B cell (primary cell): Measurements from ENCODE around the gene ZCCHC7. TPM values are rescaled to one million over a fixed set of nuclear protein-coding genes. Genes with fewer than 3 reads are reported as not detected.

ENCODE experiments used
- ATAC-seq: fragments of 200-7000 bp; cut with Tn5 transposase; one replicate; pipeline ENCODE4 v1.10.0; 2021; ENCODE audit warnings: low read depth, mild to moderate bottlenecking, moderate number of reproducible peaks, moderate library complexity
- CTCF ChIA-PET: fragments of 350-600 bp; sonication (Branson Sonifier 250); formaldehyde crosslinking; loops from one replicate; lab custom pipeline; 2021; ENCODE audit warnings: antibody characterized with exemption, inconsistent platforms; lab: Charles Lee
- POLR2A ChIA-PET: fragments of 350-600 bp; sonication (Branson Sonifier 250); formaldehyde crosslinking; loops from one replicate; lab custom pipeline; 2021; ENCODE audit warnings: antibody characterized with exemption; lab: Charles Lee
- DNase-seq: peaks from one replicate; pipeline ENCODE4 v3.0.0; 2013
- H2AFZ ChIP-seq: 2 replicates; pipeline ENCODE4 v1.6.1; 2012; ENCODE audit warnings: mild to moderate bottlenecking, low read depth, low read length; ENCODE audit not compliant: insufficient read depth, poor library complexity, severe bottlenecking
- H3K27ac ChIP-seq, 2 donors: 1 replicate in 1 of 2; 2 replicates in 1 of 2; pipeline ENCODE4 v1.5.1; 2012 to 2013; ENCODE audit warnings: low read length in 2 of 2, mild to moderate bottlenecking in 2 of 2, moderate library complexity in 1 of 2
- H3K27me3 ChIP-seq, 4 experiments: fragments of 200-600 bp in 1 of 4; sonication (generic) in 1 of 4; replicated peaks in 1 of 4; 1 replicate in 2 of 4; 2 replicates in 2 of 4; pipeline versions ENCODE4 v1.6.1 to v1.7.0; 2013 to 2016; ENCODE audit warnings: low read length in 3 of 4, mild to moderate bottlenecking in 2 of 4, mixed read lengths in 1 of 4, moderate library complexity in 1 of 4; ENCODE audit not compliant: insufficient read depth in 4 of 4, control insufficient read depth in 3 of 4; ENCODE audit errors: control extremely low read depth in 1 of 4
- H3K36me3 ChIP-seq, 2 experiments: replicated peaks in 1 of 2; 1 replicate in 1 of 2; 2 replicates in 1 of 2; pipeline versions ENCODE4 v1.6.1 to v1.7.1; 2013; ENCODE audit warnings: low read length in 1 of 2; ENCODE audit not compliant: insufficient read depth in 2 of 2, control insufficient read depth in 1 of 2; ENCODE audit errors: control extremely low read depth in 1 of 2, extremely low read depth in 1 of 2
- H3K4me1 ChIP-seq, 2 donors: fragments of 200-600 bp in 1 of 2; sonication (generic) in 1 of 2; 1 replicate in 1 of 2; 2 replicates in 1 of 2; pipeline versions ENCODE4 v1.5.1 to v1.6.1; 2013 to 2017; ENCODE audit warnings: low read length in 2 of 2; ENCODE audit not compliant: control insufficient read depth in 2 of 2, insufficient read depth in 2 of 2
- H3K4me2 ChIP-seq: replicated peaks from 2 replicates; pipeline ENCODE3; 2012; ENCODE audit warnings: mild to moderate bottlenecking, low read depth, low read length; ENCODE audit not compliant: poor library complexity, severe bottlenecking
- H3K4me3 ChIP-seq, 5 experiments: fragments of 200-600 bp in 1 of 5; sonication (generic) in 1 of 5; 1 replicate in 3 of 5; 2 replicates in 2 of 5; pipeline versions ENCODE4 v1.5.1 to v1.7.0; 2011 to 2016; ENCODE audit warnings: low read length in 4 of 5, mild to moderate bottlenecking in 4 of 5, low read depth in 2 of 5, control low read depth in 1 of 5, moderate library complexity in 1 of 5; ENCODE audit not compliant: insufficient read depth in 1 of 5; ENCODE audit errors: control extremely low read depth in 1 of 5, extremely low read depth in 1 of 5
- H3K79me2 ChIP-seq: fragments of 200-600 bp; sonication (generic); one replicate; pipeline ENCODE4 v1.6.0; 2016; ENCODE audit warnings: low read length; ENCODE audit not compliant: control insufficient read depth, insufficient read depth
- H3K9ac ChIP-seq: fragments of 200-600 bp; sonication (generic); 2 replicates; pipeline ENCODE4 v1.6.1; 2017; ENCODE audit warnings: mild to moderate bottlenecking, low read length, moderate library complexity
- H3K9me3 ChIP-seq, 3 donors: one replicate each; pipeline versions ENCODE4 v1.6.1 to v1.7.1; 2013; ENCODE audit warnings: low read length in 2 of 3; ENCODE audit not compliant: control insufficient read depth in 2 of 3, insufficient read depth in 1 of 3; ENCODE audit errors: control extremely low read depth in 1 of 3
- H4K20me1 ChIP-seq: 2 replicates; pipeline ENCODE4 v1.6.0; 2012; ENCODE audit warnings: mild to moderate bottlenecking, low read length; ENCODE audit not compliant: insufficient read depth, control insufficient read depth, poor library complexity, severe bottlenecking
- H3K27ac Mint-ChIP-seq: one replicate; pipeline ENCODE4 v1.8.0; 2021; ENCODE audit warnings: mixed read lengths
- H3K27me3 Mint-ChIP-seq: one replicate; pipeline ENCODE4 v1.8.0; 2021; ENCODE audit warnings: mixed read lengths
- H3K4me1 Mint-ChIP-seq: one replicate; pipeline ENCODE4 v1.8.0; 2021; ENCODE audit warnings: mixed read lengths
- H3K4me3 Mint-ChIP-seq: one replicate; pipeline ENCODE4 v1.8.0; 2021; ENCODE audit warnings: mixed read lengths
- H3K9me3 Mint-ChIP-seq: one replicate; pipeline ENCODE4 v1.8.0; 2022; ENCODE audit warnings: mixed read lengths; ENCODE audit not compliant: insufficient read depth
- EZH2 ChIP-seq: IDR thresholded peaks from 2 replicates; pipeline ENCODE4 v1.6.1; 2012; ENCODE audit warnings: borderline replicate concordance, low read depth, mild to moderate bottlenecking, moderate library complexity, low read length; ENCODE audit not compliant: insufficient read depth, poor library complexity, severe bottlenecking
- WGBS: methylation state at CpG from one replicate; pipeline ENCODE4 v1.1.5; 2013; ENCODE audit warnings: missing lambda C conversion rate; ENCODE audit not compliant: insufficient coverage; 5-methylcytosine and 5-hydroxymethylcytosine counted together
- intact Hi-C: fragments of 100-400 bp; cut with micrococcal nuclease; formaldehyde crosslinking; loops from one replicate; pipeline ENCODE4 v1.10.0; 2022
- polyA plus RNA-seq: library from polyadenylated mRNA; depleted of rRNA; stranded (reverse); fragments of >200 nt; gene quantifications from 2 replicates; pipeline ENCODE4 v1.2.3, GENCODE V29; 2012
- total RNA-seq, 2 donors: library from RNA; stranded (reverse); fragments of 120-200 nt in 1 of 2; gene quantifications; 1 replicate in 1 of 2; 2 replicates in 1 of 2; pipeline versions ENCODE4 v1.2.3 to v1.2.4, GENCODE V29; 2013 to 2022
- TF ChIP-seq, protein P1 (sequence below): fragments of 200-600 bp; IDR thresholded peaks from one replicate; pipeline ENCODE4 v1.8.0; 2022; ENCODE audit warnings: antibody characterized with exemption, mild to moderate bottlenecking

ZCCHC7 gene
- total and polyA plus RNA-seq, 2 donors (not counting 1 experiment from before 2014, with no cell fraction given) = 56.3 to 83.5 TPM

DNA sequence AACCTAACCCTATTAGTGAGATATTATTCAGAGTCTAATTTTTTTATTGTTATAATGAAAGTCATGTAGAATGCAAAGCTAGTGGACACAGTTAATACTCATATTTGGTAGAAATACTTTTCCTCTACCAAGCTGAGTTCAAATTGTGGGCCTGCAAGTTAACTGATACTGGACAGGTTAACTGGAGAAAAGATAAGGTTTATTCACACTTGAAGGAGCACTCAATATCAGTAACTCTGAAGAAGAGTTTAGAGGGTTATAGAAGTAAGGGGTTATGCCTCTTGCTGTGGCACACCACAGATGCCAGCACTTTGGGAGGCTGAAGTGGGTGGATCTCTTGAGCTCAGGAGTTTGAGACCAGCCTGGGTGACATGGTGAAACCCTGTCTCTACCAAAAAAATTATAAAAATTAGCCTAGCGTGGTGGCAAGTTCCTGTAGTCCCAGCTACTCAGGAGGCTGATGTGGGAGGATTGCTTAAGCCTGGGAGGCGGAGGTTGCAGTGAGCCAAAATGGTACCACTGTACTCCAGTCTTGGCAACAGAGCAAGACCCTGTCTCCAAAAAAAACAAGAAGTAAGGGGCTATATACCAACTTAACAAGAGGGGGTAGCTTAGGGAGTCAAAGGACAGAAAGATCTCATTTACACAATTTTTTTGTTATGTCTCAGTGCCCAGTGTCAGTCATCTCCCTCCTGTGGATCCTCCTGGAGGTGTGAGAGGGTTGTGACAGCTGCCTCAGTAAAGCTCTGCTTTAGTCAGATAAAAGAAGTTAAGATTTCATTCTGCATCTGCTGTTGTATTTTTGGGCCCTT lies 180.9 kb downstream of the ZCCHC7 start:
- no peaks in the 10 kb centered on the region for H4K20me1 ChIP-seq
- H3K27me3 ChIP-seq = no peaks in the 10 kb centered on the region
- H3K36me3 ChIP-seq = peaks cover 0 to 23% of the 10 kb centered on the region in 2 experiments
- peaks cover 0 to 9% (median 0%) of the 10 kb centered on the region in 3 donors for H3K9me3 ChIP-seq
- peaks cover 84 to 90% of the 10 kb centered on the region in 2 donors for H3K4me1 ChIP-seq
- no peak for DNase-seq
- POLR2A ChIA-PET = interaction anchor here (0.6 kb wide), 1 partner anchor 18 kb away, joined by 3 read pairs; no protein-coding TSS in a partner anchor
- peak overlapping the region; percentile 82 for H3K4me3 Mint-ChIP-seq
- no peaks in the 10 kb centered on the region for H3K9me3 Mint-ChIP-seq
- intact Hi-C loops = loop anchor here (5.0 kb wide), 1 partner anchor 154 kb away; no protein-coding TSS in a partner anchor
- H2AFZ ChIP-seq = no peak overlapping the region
- H3K9ac ChIP-seq = peak overlapping the region; percentile 30
- H3K27ac ChIP-seq = peak overlapping the region; percentile 79 to 88
- peak overlapping the region in 1 of 5 experiments; percentile 42 for H3K4me3 ChIP-seq
- H3K79me2 ChIP-seq = peaks cover 86% of the 10 kb centered on the region
- CTCF ChIA-PET = interaction anchor here (0.7 to 7.1 kb wide), 21 partner anchors 7 to 431 kb away, joined by 3 to 37 read pairs (median 5); partner anchors contain the start of genes PAX5 and ZCCHC7
- peak overlapping the region; percentile 69 for H3K4me2 ChIP-seq
- no peak for TF ChIP-seq EZH2
- TF ChIP-seq, protein P1, sequence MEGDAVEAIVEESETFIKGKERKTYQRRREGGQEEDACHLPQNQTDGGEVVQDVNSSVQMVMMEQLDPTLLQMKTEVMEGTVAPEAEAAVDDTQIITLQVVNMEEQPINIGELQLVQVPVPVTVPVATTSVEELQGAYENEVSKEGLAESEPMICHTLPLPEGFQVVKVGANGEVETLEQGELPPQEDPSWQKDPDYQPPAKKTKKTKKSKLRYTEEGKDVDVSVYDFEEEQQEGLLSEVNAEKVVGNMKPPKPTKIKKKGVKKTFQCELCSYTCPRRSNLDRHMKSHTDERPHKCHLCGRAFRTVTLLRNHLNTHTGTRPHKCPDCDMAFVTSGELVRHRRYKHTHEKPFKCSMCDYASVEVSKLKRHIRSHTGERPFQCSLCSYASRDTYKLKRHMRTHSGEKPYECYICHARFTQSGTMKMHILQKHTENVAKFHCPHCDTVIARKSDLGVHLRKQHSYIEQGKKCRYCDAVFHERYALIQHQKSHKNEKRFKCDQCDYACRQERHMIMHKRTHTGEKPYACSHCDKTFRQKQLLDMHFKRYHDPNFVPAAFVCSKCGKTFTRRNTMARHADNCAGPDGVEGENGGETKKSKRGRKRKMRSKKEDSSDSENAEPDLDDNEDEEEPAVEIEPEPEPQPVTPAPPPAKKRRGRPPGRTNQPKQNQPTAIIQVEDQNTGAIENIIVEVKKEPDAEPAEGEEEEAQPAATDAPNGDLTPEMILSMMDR = peak; percentile 12
- no peaks in the 10 kb centered on the region for H3K27me3 Mint-ChIP-seq
- H3K27ac Mint-ChIP-seq = peak overlapping the region; percentile 96
- peaks cover 85% of the 10 kb centered on the region for H3K4me1 Mint-ChIP-seq
- WGBS = no CpG with 5 or more reads among the region's 2 CpGs
- ATAC-seq = no peak
